Activated gamma-delta T cell treated with anti-CD3 and anti-CD28 coated beads, Interleukin-2, amount 50 U/mL, for 16 hours (primary cell): Measurements from ENCODE around the gene PIPOX.
A peak's percentile ranks its signal among the peaks of the same experiment; 100 is the strongest.

ENCODE experiments used
- DNase-seq: peaks from one replicate; pipeline ENCODE4 v3.0.0-alpha.2; 2020; ENCODE audit warnings: low read depth

The PIPOX gene, protein sequence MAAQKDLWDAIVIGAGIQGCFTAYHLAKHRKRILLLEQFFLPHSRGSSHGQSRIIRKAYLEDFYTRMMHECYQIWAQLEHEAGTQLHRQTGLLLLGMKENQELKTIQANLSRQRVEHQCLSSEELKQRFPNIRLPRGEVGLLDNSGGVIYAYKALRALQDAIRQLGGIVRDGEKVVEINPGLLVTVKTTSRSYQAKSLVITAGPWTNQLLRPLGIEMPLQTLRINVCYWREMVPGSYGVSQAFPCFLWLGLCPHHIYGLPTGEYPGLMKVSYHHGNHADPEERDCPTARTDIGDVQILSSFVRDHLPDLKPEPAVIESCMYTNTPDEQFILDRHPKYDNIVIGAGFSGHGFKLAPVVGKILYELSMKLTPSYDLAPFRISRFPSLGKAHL

GRCh38 chr17:29042679-29043538 lies at the start of gene PIPOX:
Gene PIPOX (plus strand): TSS chr17:29043141. CDS start chr17:29043226, 85 bp downstream.
- no peak for DNase-seq

- no peak for DNase-seq
Observed at GRCh38 chr17:28993645-28994426, 49.1 kb upstream of the PIPOX start.

DNA sequence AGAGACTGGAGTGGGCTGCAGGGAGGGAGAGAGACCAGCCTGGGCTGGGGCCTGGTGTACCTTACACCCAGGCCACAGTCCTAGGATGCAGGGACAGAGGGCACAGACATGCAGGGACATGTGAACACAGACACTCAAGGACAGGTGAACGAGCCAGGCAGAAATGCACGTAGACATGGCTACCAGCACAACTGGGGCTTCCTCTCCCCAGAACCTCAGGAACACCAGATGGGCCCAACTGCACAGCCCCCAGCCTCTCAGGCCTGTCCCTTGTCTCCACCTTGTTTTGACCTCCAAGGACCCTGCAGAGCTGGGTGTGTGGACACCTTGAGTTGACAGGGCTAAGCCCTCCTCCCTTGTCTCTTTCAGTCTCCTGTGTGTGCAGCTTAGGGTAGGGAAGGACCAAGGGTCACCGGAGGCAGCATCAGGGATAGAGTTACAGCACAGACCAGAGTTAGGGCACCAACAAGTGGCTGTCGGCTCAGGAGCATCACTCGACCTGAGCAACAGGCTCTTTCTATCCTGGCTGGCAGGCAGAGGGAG lies 46.3 kb upstream of the PIPOX start:
- no peak for DNase-seq

GRCh38 chr17:28997806-28998205 lies 45.1 kb upstream of the PIPOX start:
- no peak for DNase-seq

GRCh38 chr17:28999206-28999605 lies 43.7 kb upstream of the PIPOX start:
- no peak for DNase-seq

- DNase-seq: no peak
Observed at GRCh38 chr17:29000973-29001372, 42.0 kb upstream of the PIPOX start.

- no peak for DNase-seq
Observed at GRCh38 chr17:29002811-29003210, 40.1 kb upstream of the PIPOX start.

DNA sequence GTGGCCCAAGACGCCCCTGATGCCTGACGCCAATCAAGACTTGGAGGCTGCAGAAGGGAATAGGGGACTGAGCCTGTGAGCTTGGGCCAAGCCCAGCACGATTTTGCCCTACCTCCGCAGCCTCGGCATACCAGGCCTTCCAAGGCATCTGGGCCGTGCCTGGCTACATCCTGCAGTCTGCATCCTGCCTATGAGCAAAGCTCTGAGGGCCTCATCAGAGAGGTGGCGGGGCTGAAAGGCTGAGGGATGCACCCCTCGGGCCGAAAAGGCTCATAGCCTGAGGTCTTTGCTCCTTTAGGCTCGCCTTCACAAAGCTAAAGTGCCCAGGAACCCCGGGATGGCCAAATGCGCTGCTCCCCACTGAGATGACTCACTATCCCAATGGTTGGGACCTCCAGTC lies 39.7 kb upstream of the PIPOX start:
- no peak for DNase-seq

DNA sequence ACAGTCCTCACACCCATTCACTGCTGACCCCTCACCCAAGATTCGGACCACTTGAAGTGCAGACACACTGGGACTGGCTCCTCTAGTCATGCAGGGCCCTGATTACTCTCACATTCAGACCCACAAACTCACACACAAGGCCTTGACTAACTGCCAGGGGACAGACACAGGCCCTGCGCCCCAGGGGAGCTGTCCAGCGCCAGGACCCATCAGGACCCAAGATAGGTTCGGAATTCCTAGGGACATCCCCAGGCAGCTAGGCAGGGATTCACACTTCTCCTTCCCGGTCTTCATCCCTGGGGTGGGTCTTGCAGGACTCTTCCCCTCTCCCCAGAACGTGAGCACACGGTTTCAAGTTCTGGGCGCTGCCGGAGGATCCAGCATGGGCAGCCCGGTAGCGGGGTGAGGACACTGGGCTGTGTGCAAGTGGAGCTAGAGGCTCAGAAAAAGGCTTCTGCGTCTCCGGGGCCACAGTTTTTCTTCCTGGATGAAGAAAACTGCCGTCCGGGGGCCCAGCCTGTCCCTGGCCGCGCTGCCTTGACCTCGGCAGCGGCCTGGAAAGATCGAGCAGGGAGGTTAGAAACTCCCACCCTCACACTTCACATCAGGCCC lies 38.8 kb upstream of the PIPOX start:
- DNase-seq: no peak

DNA sequence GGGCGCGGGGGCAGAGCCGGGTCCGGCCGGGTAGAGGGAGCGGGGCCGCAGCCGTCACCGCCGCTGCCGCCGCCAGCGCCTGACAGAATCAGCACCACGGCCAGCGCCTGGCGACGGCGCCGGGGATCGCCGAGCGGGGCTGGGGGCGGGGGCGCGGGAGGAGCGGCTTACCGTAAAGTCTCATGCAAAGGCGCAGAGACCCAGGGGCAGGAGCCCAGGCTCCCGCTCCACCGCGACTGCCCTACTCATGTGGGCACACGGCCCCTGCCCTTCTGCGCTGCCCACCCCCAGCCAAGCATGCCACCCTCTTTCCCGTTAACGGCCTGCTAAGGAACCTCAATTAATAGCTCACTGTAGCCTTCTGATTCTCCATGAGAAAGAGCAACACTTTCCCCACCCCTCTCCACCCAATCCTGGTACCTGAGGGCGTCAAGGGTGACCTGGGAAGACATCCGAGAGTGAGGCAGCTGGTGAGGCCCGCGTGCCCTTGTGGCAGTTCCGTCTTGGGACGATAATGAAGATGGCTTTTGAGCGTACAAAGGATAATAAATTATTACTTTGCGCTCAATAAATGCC lies 36.9 kb upstream of the PIPOX start, which contains the start of gene SEZ6:
Gene SEZ6, minus strand, starts transcription at position 98 of the 576 bp plus-strand sequence. CDS start 164 bp downstream, outside the sequence.
- peak; percentile 48 for DNase-seq

DNA sequence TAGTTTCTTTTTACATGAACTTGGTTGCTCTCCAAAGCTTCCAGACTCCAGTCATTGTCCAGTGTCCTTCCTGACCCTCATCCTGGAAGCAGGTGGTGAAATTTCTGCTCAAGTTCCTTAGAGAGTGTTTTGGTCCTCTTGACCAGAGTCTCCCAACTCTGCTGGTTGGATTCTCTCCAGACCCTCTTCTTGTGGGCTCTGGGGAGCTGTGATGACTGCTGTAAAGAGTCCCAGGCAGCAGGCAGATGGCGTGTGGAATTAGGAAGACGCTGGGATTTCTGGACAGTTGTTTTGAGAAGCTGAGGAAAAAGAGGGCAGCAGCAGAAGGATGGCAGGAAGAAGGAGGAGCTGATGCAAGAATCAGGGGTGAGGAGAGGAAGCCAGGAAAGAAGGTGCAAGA lies 35.5 kb upstream of the PIPOX start:
- DNase-seq: no peak

GRCh38 chr17:29007860-29008455 lies 35.0 kb upstream of the PIPOX start:
- no peak for DNase-seq

- no peak for DNase-seq
Observed at GRCh38 chr17:29008591-29008990, 34.4 kb upstream of the PIPOX start.

GRCh38 chr17:29010129-29010528 lies 32.8 kb upstream of the PIPOX start:
- DNase-seq: no peak

DNA sequence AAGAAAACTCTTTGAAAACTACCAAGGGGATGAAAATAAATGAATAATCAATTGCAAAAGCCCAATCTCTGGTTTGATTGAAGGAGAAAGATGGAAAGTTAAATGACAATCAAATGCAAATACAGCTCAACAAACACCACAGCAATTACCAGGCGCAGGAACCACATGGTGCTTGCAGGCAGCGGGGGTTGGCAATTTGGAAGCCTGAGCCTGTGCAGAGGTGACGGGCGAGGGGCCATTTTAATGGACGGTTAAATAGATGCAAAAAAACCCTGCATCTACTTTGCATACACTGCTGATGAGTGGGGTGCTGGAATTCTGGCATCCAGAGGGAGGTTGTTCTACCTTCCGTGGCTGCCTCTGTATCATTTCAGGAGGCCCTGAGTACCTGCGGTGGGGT lies 32.4 kb upstream of the PIPOX start:
- no peak for DNase-seq

DNA sequence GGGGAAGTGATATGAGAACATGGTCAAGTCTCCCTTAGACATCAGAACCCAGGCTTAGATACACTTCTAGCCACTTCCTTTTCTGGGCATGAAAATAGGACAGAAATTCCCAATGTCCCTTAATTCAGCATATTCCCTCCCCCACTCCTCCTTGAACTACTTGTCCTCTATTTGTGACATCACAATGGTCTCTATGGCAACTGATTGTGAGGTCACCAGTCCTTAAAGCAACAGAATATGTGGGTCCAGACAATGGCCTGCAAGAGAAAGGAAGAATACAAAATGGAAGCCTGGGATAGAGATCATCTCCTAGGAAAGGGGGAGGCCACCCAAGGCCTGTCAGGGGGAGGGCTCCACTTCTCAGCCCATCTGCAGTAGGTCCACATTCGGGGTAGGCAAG lies 30.4 kb upstream of the PIPOX start:
- DNase-seq: no peak

DNA sequence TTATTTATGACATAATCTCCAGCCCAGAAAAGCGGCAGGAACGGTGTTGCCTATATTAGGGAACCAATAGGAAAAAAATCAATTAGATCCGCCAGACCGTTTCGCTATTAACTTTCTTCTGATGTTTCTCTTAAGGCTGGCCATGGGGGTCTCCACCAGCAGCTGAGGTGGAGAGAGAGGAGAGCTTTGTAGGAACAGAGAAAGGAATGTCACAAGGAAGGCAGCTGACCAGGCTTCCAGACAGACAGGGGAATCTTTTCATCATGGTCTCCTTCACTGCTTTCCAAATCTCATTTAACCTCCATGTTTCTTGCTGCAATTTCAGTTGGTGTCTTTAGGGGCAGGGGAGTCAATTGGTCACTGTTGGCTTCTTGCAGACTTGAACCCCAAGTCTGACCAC lies 28.2 kb upstream of the PIPOX start:
- no peak for DNase-seq

DNA sequence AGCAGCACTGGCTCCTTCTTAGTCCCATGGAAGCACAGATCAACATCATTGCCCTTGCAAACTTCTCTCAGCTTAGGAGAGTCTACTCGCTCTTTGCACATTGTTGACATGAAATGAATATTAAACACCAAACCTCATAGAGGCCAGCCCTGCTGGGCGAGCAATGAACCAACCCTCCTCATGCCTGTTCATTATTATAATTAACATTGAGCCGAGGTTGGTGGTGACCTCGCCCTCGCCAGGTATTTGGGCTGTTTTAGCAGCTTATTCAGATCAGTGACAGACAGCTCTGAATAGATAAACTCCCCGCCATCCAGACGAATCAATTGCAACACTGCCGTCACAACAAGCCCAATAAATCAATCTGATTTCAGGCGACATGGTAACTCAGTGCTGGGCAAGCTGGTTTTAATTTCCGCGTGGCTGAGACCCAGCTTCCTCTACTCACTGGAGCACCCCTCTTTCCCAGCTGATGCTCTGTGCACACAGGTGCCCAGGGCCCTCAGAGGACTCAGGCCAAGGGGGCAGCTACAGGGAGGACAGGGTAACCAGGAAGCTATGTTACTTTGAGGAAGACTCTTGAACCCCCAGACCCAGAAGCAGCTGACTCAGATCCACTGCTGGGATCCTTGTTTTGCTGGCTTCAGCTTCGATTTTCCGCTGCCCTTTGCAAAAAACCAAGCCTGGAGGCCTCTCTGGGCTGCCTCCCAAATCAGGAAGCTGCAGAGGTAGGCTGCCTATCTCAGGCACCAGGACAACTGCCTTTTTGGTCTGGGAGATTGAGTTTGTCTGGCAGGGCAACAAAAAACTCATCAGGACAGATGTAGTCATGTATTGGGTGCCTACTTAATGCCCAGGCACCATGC lies 26.4 kb upstream of the PIPOX start:
- DNase-seq: no peak

DNA sequence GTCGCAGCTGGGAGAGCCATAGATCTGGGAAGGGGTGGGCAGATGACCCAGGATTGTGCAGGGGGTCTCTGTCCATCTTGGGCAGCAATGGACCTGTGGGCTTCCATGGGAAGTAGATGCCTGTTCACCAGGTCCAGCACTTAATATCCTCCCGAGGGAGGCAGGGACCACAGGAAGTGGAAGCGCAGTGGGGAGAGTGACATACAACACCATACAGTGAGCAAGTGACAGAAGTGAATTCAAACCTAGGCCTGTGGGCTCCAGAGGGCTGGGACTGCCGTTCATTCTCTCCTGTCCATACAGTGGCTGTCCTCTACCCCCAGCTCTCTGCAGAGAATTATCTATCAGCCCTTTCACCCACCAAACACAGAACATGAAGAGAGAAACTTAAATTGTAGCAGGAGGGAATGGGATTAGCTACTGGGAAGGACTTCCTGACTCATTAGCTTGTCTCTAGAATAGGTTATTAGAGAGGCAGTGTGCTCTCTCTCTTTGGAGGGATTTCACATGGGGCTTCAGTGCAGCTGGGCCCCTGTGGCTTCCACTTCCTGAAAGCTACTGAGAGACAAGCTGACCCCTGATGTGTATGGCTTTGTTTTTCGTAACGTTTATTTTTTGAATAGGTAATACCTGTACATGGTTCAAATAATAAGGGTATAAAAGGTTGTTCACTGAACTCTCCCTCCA lies 24.0 kb upstream of the PIPOX start:
- DNase-seq: no peak
